Neutrophil (primary cell): ENCODE data around the gene MAPK4.

ENCODE experiments used
- H3K27ac ChIP-seq: fragments of 200-600 bp; sonication (generic); 2 replicates; pipeline ENCODE4 v1.5.1; 2016; ENCODE audit warnings: mild to moderate bottlenecking, moderate library complexity
- H3K27me3 ChIP-seq: fragments of 200-600 bp; sonication (generic); 2 replicates; pipeline ENCODE4 v1.6.0; 2016; ENCODE audit warnings: mild to moderate bottlenecking
- H3K36me3 ChIP-seq: fragments of 200-600 bp; sonication (generic); 2 replicates; pipeline ENCODE4 v1.5.1; 2017
- H3K4me1 ChIP-seq, 2 experiments: fragments of 200-600 bp in 1 of 2; sonication (generic) in 1 of 2; 1 replicate in 1 of 2; 2 replicates in 1 of 2; pipeline versions ENCODE4 v1.5.1 to v1.6.1; 2013 to 2016; ENCODE audit warnings: low read depth in 1 of 2, low read length in 1 of 2, mild to moderate bottlenecking in 1 of 2, moderate library complexity in 1 of 2; ENCODE audit not compliant: control insufficient read depth in 1 of 2, insufficient read depth in 1 of 2
- H3K4me3 ChIP-seq, 2 experiments: fragments of 200-600 bp in 1 of 2; sonication (generic) in 1 of 2; 1 replicate in 1 of 2; 2 replicates in 1 of 2; pipeline ENCODE4 v1.5.1; 2013 to 2016; ENCODE audit warnings: low read depth in 1 of 2, low read length in 1 of 2, mild to moderate bottlenecking in 1 of 2, moderate library complexity in 1 of 2
- H3K9me3 ChIP-seq: fragments of 200-600 bp; sonication (generic); 2 replicates; pipeline ENCODE4 v1.5.1; 2016
- TF ChIP-seq, protein P1 (sequence below): fragments of 200-600 bp; sonication (generic); IDR thresholded peaks from 2 replicates; pipeline ENCODE4 v1.5.1; 2016; ENCODE audit warnings: antibody characterized with exemption

The MAPK4 gene

GRCh38 chr18:50614838-50615237, 55.0 kb downstream of the MAPK4 start:
- Histone ChIP-seq H3K4me1 (no peaks in the 10 kb centered on the region), H3K27ac (no peak overlapping the region), H3K36me3 (no peaks in the 10 kb centered on the region), H3K9me3 (no peaks in the 10 kb centered on the region), H3K27me3 (no peaks in the 10 kb centered on the region), H3K4me3 (no peak overlapping the region)
- TF ChIP-seq, protein P1, sequence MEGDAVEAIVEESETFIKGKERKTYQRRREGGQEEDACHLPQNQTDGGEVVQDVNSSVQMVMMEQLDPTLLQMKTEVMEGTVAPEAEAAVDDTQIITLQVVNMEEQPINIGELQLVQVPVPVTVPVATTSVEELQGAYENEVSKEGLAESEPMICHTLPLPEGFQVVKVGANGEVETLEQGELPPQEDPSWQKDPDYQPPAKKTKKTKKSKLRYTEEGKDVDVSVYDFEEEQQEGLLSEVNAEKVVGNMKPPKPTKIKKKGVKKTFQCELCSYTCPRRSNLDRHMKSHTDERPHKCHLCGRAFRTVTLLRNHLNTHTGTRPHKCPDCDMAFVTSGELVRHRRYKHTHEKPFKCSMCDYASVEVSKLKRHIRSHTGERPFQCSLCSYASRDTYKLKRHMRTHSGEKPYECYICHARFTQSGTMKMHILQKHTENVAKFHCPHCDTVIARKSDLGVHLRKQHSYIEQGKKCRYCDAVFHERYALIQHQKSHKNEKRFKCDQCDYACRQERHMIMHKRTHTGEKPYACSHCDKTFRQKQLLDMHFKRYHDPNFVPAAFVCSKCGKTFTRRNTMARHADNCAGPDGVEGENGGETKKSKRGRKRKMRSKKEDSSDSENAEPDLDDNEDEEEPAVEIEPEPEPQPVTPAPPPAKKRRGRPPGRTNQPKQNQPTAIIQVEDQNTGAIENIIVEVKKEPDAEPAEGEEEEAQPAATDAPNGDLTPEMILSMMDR = no peak

DNA sequence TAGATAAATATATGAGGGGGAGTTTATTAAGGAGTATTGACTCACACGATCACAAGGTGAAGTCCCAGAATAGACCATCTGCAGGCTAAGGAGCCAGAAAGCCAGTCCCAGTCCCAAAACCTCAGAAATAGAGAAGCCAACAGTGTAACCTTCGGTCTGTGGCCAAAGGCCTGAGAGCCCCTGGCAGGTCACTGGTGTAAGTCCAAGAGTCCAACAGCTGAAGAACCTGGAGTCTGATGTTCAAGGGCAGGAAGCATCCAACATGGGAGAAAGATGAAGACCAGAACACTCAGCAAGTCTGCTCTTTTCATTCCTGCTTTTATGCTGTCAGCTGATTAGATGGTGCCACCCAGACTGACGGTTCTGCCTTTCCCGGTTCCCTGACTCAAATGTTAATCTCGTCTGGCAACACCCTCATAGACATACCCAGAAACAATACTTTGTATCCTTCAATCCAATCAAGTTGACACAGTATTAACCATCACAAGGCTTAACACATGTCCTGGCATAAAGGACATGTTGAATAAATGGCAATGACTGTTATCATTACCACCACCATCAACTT, 56.7 kb downstream of the MAPK4 start:
- Histone ChIP-seq H3K4me3 (no peak overlapping the region), H3K27ac (no peak overlapping the region), H3K4me1 (no peaks in the 10 kb centered on the region), H3K9me3 (no peaks in the 10 kb centered on the region), H3K27me3 (no peaks in the 10 kb centered on the region), H3K36me3 (no peaks in the 10 kb centered on the region)
- TF ChIP-seq, protein P1 = no peak

DNA sequence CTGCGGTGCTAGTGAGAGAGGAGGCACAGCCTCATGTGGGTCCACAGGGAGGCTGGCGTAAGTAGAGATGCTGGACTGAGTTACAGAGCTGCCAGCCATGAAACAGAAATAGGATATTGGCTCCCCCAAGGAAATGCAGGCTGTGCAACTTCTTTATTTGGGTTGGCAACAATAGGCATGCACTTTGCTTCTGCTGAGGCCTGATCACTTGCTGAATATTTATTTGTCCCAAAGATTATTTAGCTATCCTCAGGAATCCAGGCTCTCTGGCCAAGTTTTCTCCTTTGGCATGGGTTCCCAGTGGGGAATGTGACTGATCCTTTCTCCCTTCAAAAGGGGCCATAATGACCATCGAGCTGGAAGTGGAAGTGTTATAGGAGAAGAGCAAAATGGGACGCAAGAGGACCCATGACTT, 60.0 kb downstream of the MAPK4 start:
- H3K4me1 ChIP-seq = no peaks in the 10 kb centered on the region
- H3K27me3 ChIP-seq = peaks cover 12% of the 10 kb centered on the region
- H3K9me3 ChIP-seq = no peaks in the 10 kb centered on the region
- no peak overlapping the region for H3K27ac ChIP-seq
- no peaks in the 10 kb centered on the region for H3K36me3 ChIP-seq
- TF ChIP-seq, protein P1 = no peak
- no peak overlapping the region for H3K4me3 ChIP-seq

DNA sequence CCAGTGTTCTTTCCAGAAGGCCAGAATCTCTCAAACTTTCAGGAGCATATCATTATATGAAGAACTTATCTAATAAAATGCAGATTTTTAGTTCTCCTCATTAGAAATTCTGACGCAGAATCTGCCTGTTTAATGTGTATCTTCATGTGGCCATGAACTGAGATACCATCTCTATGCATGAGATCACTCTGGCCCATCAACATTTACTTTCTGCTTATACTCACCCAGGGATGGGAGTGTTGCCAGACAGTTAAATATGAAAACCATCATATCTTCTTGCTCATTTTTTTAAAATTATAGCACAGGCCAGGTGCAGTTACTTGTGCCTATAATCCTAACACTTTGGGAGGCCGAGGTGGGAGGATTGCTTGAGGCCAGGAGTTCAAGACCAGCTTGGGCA, 60.4 kb downstream of the MAPK4 start:
- H3K36me3 ChIP-seq = no peaks in the 10 kb centered on the region
- no peak overlapping the region for H3K27ac ChIP-seq
- no peaks in the 10 kb centered on the region for H3K9me3 ChIP-seq
- H3K27me3 ChIP-seq = peaks cover 12% of the 10 kb centered on the region
- no peak overlapping the region for H3K4me3 ChIP-seq
- TF ChIP-seq, protein P1 = no peak
- H3K4me1 ChIP-seq = no peaks in the 10 kb centered on the region

DNA sequence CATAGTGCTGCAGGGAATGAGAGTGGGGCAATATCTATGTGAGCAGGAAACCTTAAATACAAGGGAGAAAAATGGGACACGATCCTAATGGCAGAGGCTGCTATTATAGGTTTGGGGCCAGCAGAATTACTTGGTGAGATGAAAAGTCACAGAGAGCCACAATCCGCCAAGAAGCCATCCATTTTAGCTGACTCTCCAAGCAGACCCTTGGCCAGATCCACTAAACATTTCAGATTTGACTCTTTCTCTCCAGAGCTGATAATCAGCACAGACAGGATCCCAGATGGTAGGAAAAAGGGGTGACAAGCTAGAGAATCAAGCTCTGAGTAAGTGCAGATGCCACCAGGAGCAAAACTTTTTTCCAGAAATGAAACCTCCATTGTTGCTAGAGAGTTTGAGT, 61.5 kb downstream of the MAPK4 start:
- Histone ChIP-seq H3K4me3 (no peak overlapping the region), H3K4me1 (no peaks in the 10 kb centered on the region), H3K27me3 (peaks cover 12% of the 10 kb centered on the region), H3K27ac (no peak overlapping the region), H3K36me3 (no peaks in the 10 kb centered on the region), H3K9me3 (no peaks in the 10 kb centered on the region)
- TF ChIP-seq, protein P1 = no peak

DNA sequence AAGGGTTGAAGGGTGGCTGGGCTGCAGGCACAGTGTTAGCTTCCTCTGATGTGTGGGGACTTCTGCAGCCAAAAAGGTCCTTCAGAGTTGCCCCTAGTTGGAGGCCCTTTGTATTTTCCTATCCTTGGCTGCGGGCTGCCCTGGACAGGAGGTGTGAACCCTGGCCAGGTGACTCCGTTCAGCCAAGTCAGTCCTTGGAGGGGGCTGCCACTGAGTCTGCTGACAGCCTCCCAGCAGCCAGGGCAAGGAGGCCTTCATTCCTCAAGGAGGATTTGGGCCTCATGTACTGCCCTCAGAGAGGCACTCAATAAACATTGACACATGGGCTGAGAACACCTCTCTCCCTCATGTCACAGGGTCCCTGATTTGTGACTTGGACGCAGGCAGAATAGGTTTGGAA, 62.4 kb downstream of the MAPK4 start:
- Histone ChIP-seq H3K4me1 (no peaks in the 10 kb centered on the region), H3K9me3 (no peaks in the 10 kb centered on the region), H3K27ac (no peak overlapping the region), H3K27me3 (peaks cover 12% of the 10 kb centered on the region), H3K36me3 (no peaks in the 10 kb centered on the region), H3K4me3 (no peak overlapping the region)
- TF ChIP-seq, protein P1 = no peak
